Breast epithelium (tissue), 3 donors: Measurements from ENCODE around the gene CETP.

Experiments used
- CTCF ChIP-seq, 3 donors: fragments of 450-650 bp; IDR thresholded peaks; one replicate each; pipeline ENCODE4 v1.5.1; 2016 to 2017; ENCODE audit warnings: antibody characterized with exemption in 3 of 3, mild to moderate bottlenecking in 3 of 3, moderate library complexity in 3 of 3
- POLR2A ChIP-seq: fragments of 450-650 bp; IDR thresholded peaks from one replicate; pipeline ENCODE4 v1.6.1; 2016; ENCODE audit warnings: antibody characterized with exemption, mild to moderate bottlenecking, moderate library complexity
- POLR2AphosphoS5 ChIP-seq, 3 donors: sonication (generic); formaldehyde crosslinking; IDR thresholded peaks; one replicate each; pipeline ENCODE4 v1.6.1; 2017; ENCODE audit warnings: antibody characterized with exemption in 3 of 3

GRCh38 chr16:56970934-56971767, 9.4 kb downstream of the CETP start:
- TF ChIP-seq CTCF (IDR thresholded peaks at IDR 0.05), result no peak
- no peak for TF ChIP-seq POLR2AphosphoS5 (IDR thresholded peaks at IDR 0.05)
- no peak for TF ChIP-seq POLR2A
